Uterus (tissue), 2 donors: ENCODE measurements around the gene DCP2.

Experiments
- CTCF ChIP-seq, 4 experiments: fragments of 200-600 bp in 2 of 4; fragments of 450-650 bp in 2 of 4; sonication (generic) in 2 of 4; IDR thresholded peaks; one replicate each; pipeline ENCODE4 v1.5.1; 2016 to 2019; ENCODE audit warnings: antibody characterized with exemption in 4 of 4, mild to moderate bottlenecking in 2 of 4, moderate library complexity in 1 of 4
- POLR2A ChIP-seq, 2 donors: fragments of 450-650 bp; IDR thresholded peaks; one replicate each; pipeline ENCODE4 v1.6.1; 2016; ENCODE audit warnings: antibody characterized with exemption in 2 of 2, mild to moderate bottlenecking in 1 of 2, moderate library complexity in 1 of 2

DNA sequence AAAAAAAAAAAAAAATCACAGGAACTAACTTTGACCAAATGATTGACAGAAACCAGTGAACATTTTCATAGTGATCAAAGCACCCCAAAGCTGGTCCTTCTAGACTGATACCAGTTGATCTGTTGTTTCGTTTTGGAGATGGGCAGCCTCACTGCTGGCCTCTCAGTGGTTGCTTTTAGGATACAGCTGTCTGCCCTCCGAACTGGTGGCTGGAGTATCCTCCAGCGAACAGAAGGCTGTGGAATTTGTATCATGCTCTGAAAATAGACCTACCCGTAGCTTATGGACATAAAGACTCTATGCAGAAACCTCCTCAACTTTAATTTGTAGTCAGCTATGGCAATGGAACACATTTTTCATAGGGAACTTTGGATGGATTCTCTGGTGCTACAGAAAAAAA is 49.0 kb downstream of the DCP2 start:
- no peak for TF ChIP-seq CTCF (IDR thresholded peaks at IDR 0.05)
- no peak for TF ChIP-seq POLR2A (IDR thresholded peaks at IDR 0.05)
